ENCODE measurements around the gene ZNF581.

Gene ZNF581

GRCh38 chr19:55672418-55672817 is 29.0 kb downstream of the ZNF581 start:
- CTCF ChIA-PET = interaction anchor here (0.7 to 1.0 kb wide), 3 partner anchors 9 to 67 kb away, joined by 3 to 5 read pairs (median 3); partner anchors contain the start of genes ZNF580 and ZNF865
- DNase-seq (ENCODE audit: low spot score) = no peak
- TF ChIP-seq CTCF (conservative IDR thresholded peaks at IDR 0.05; ENCODE audit: low read depth) = no peak
- POLR2A ChIA-PET (ENCODE audit: low non-redundant PET) = no interaction called here
- H3K27ac ChIP-seq = peak overlapping the region; percentile 28; the same call in 1 of the 2 replicates

- H3K27ac ChIP-seq = peak overlapping the region; percentile 86
- TF ChIP-seq CTCF (conservative IDR thresholded peaks at IDR 0.05; ENCODE audit: low read depth) = no peak
- ChIA-PET POLR2A (ENCODE audit: low non-redundant PET) (no interaction called here), CTCF (interaction anchor here (1.0 kb wide), 1 partner anchor 33 kb away, joined by 3 read pairs; the partner anchor contains the start of gene ZNF580)
- DNase-seq (ENCODE audit: low spot score) = no peak
Observed at GRCh38 chr19:55673465-55673864, 30.0 kb downstream of the ZNF581 start.

GRCh38 chr19:55673889-55674288 is 30.4 kb downstream of the ZNF581 start:
- ChIA-PET CTCF (no interaction called here), POLR2A (ENCODE audit: low non-redundant PET) (no interaction called here)
- no peak for DNase-seq (ENCODE audit: low spot score)
- peak overlapping the region; percentile 86 for H3K27ac ChIP-seq
- no peak for TF ChIP-seq CTCF (conservative IDR thresholded peaks at IDR 0.05; ENCODE audit: low read depth)

GRCh38 chr19:55674459-55674840 is 31.0 kb downstream of the ZNF581 start:
- TF ChIP-seq CTCF (conservative IDR thresholded peaks at IDR 0.05; ENCODE audit: low read depth) = no peak
- H3K27ac ChIP-seq = peak overlapping the region; percentile 86
- POLR2A ChIA-PET (ENCODE audit: low non-redundant PET) = no interaction called here
- CTCF ChIA-PET = interaction anchor here (0.5 kb wide), 1 partner anchor 534 kb away, joined by 3 read pairs; no protein-coding TSS in a partner anchor
- no peak for DNase-seq (ENCODE audit: low spot score)

- no peak for TF ChIP-seq CTCF (conservative IDR thresholded peaks at IDR 0.05; ENCODE audit: low read depth)
- H3K27ac ChIP-seq = peak within 1 kb of the TSS; percentile 86
- DNase-seq (ENCODE audit: low spot score) = peak; percentile 97
- CTCF ChIA-PET = interaction anchor here (0.5 kb wide), 1 partner anchor 535 kb away, joined by 3 read pairs; no protein-coding TSS in a partner anchor
- POLR2A ChIA-PET (ENCODE audit: low non-redundant PET) = no interaction called here
Observed at GRCh38 chr19:55674841-55675660, 31.6 kb downstream of the ZNF581 start, which contains the start of gene EPN1. TSS of gene EPN1 (plus strand) at chr19:55675226. CDS start at chr19:55678628, 3,402 bp downstream.

GRCh38 chr19:55675661-55676354 is 32.4 kb downstream of the ZNF581 start:
- ChIA-PET CTCF (interaction anchor here (0.7 kb wide), 1 partner anchor 23 kb away, joined by 3 read pairs; no protein-coding TSS in a partner anchor), POLR2A (ENCODE audit: low non-redundant PET) (no interaction called here)
- no peak for TF ChIP-seq CTCF (conservative IDR thresholded peaks at IDR 0.05; ENCODE audit: low read depth)
- DNase-seq (ENCODE audit: low spot score) = no peak
- H3K27ac ChIP-seq = peak overlapping the region; percentile 86
